ENCODE data around the gene FHIP1A.

The FHIP1A gene

GRCh38 chr4:151455212-151455611 lies 46.2 kb downstream of the FHIP1A start:
- no peak for DNase-seq (ENCODE audit: low spot score)
- no peak for FAIRE-seq

GRCh38 chr4:151458148-151458547 lies 49.2 kb downstream of the FHIP1A start:
- DNase-seq (ENCODE audit: low spot score) (no peak), FAIRE-seq (no peak)
